Skin epidermis (tissue), 12 donors: ENCODE results near the gene NEAT1.

Source experiments
- H3K27ac ChIP-seq, 21 experiments: fragments of 200-600 bp; sonication (generic) in 11 of 21; one replicate each; pipeline ENCODE4 v1.5.0; 2020; ENCODE audit warnings: mild to moderate bottlenecking in 3 of 21, inconsistent platforms in 2 of 21, moderate library complexity in 2 of 21
- H3K4me3 ChIP-seq, 7 experiments: fragments of 200-600 bp; sonication (generic) in 2 of 7; one replicate each; pipeline ENCODE4 v1.5.0; 2020; ENCODE audit warnings: inconsistent platforms in 2 of 7, mild to moderate bottlenecking in 2 of 7, moderate library complexity in 1 of 7

NEAT1 gene

DNA sequence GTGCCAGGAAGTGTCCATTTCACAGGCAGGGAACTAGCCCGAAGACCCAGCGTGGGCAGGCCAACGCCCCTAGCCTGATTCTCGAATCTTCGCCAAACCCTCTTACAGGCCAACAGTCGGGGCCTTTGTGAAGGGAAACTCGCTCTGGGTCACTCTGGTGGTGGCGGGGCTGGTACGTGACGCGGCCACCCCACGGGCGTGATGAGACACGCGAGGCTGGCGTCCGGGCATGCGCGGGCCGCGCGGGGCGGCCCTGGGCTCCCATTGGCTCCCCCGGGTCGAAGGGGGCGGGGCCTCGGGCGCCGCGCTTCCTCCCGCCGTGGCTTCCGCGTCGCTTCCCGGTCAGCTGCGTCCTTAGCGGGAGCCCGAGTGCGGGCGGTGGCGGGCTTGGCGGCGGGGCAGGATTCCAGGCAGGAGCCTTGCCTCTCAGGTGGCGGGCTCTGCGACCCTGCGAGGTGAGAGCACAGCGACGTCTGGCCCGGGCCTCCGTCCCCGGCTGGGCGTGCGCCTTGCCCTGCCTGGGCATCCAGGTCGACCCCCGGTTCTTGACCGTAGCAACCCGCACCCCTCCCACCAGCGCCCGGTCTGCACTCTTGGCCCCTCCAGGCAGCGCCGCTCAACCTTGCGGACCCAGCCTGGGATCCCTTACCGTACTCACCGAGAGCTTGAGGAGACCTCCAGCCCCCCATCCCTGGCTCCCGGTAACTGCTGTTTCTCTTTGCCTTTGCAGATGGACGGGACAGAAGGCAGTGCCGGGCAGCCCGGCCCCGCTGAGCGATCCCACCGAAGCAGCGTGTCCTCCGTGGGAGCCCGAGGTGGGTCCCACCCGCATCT, 36.1 kb upstream of the NEAT1 start, which contains the start of gene FRMD8:
TSS of gene FRMD8 (plus strand) at position 331 of the 834 bp plus-strand sequence. CDS start at position 731, 400 bp downstream.
- Histone ChIP-seq H3K4me3 (peak within 1 kb of the TSS; percentile 64 to 91 (median 79)), H3K27ac (peak within 1 kb of the TSS; percentile 82 to 99 (median 96))

- peak overlapping the region in 15 of 21 experiments; percentile 1 to 98 (median 65) for H3K27ac ChIP-seq
- peak overlapping the region in 4 of 7 experiments; percentile 11 to 91 (median 40) for H3K4me3 ChIP-seq
These were observed 33.9 kb upstream of the NEAT1 start for GRCh38 chr11:65388731-65389130.

DNA sequence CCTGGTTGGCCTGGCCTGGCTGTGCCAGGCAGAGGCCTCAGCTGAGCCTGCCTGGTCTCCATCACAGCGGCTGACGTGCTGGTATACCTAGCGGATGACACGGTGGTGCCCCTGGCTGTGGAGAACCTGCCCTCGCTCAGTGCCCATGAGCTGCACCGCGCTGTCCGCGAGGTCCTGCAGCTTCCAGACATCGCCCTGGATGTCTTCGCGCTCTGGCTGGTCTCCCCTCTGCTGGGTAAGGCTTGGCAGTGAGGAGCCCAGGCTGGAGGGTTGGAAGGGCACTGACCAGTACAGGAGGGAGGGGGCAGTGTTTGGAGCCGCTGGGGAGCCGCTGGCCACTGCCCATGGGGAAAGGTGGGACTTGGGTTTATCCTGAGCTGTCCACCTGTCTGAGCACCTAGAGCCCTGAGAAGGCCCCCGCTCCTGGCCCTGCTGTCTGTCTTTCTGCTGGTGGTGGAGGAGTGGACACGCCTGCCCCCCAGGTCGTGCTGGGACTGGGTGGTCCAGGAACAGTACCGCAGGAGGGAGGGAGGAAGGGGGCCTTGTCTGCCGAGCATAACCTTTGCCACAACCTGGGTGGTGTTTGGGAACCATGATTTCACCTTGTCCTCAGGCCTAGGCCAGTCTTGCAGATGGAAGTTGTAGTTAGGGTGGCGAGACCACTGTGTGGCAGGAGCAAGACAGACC, 33.2 kb upstream of the NEAT1 start:
- Histone ChIP-seq H3K27ac (peak overlapping the region in 16 of 21 experiments; percentile 17 to 98 (median 72)), H3K4me3 (peak overlapping the region in 4 of 7 experiments; percentile 11 to 91 (median 40))

DNA sequence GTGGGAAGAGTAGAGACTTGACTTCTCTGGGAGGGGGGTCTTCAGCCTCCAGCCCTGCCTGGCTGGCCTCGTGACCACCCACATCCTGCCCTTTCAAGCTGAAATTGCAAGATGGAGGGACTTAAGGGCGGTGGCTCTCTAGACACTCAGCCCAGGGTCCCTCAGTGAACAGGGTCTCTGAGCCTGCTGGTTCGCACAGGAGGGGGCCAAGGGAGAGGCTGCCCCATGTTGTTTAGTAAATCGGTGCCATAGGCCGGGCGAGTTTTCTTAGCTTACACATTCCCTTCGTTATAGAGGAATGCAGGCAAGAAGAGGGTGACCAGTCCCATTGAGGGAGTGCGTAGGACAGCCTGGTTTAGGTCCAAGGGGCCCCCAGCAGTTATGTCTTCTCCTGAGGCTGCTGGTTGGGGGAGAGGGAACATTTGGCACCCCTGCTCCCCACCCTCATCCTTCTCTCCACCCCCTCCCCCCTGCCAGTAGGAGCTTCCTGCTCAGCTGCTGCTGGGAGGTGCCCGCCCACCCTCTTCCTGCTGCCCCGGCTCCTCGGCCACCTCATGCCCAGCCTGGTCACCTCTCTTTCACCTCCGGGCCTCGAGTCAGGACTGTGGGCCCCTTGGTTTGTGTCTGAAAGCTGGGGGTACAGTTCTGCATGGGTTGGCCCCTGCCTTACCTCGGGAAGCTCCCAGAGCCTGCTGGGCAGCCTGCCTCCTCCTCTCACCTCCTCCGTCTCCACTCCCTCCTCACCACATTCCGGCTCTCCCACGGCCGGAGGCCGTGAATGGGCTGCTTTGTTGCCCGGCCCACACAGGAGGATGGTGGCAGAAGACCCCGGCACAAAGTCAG, 32.3 kb upstream of the NEAT1 start:
- peak overlapping the region in 20 of 21 experiments; percentile 48 to 98 (median 72) for H3K27ac ChIP-seq
- H3K4me3 ChIP-seq = peak overlapping the region in 2 of 7 experiments; percentile 11 to 16

DNA sequence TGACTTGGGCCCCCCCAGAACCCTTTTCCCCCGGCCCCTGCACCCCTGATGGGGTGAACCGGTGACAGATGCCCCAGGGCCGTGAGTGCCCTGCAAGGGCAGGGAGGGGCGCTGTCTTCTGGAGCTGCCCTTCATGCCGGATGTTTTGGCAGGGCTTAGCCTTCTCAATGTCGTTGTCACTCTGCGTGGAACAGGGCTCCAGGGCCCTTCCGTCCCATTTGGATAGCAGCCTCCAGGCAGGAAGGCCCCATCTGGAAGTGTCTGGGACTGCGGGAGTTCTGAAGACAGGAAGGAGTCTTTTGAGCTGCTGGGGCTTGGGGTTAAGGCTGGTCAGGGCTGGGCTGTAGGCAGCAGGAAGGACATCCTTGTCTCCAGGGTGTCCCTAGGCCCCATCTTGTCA, 31.6 kb upstream of the NEAT1 start:
- H3K27ac ChIP-seq = peak overlapping the region in 20 of 21 experiments; percentile 48 to 98 (median 72)

DNA sequence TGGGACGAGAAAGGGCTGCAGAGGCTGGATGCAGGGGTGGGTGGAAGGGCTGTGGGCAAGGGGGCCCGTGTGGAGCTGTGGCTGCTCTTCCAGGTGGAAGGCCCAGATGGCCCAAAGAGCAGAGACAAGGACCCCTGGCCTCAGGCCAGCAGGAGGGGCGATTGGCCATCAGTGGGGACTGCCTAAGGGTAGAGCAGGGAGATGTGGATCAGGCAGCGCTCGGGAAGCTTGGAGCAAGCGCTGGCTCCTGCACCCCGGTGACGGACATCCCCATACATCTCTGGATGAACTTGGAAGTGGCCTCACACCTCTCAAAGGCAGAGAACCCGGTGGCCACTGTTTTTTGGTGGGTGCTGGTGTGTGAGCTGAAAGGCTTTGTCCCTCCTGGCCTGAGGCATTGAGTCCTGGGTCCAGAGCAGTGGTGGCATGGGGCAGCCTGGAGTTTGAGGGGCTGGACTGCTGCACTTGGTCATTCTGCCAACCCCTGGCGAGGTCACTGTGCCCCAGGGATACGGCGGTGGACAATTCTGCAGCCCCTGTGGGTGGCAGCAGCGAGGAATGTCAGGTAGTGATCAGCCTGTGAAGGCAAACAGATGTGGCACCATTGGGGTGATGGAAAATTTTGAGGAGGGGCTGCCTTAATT, 30.3 kb upstream of the NEAT1 start:
- Histone ChIP-seq H3K27ac (peak overlapping the region in 10 of 21 experiments; percentile 4 to 98 (median 79)), H3K4me3 (no peak overlapping the region)

More for the DNA sequence above, 31.6 kb upstream of the NEAT1 start:
- peak overlapping the region in 2 of 7 experiments; percentile 11 to 16 for H3K4me3 ChIP-seq

- no peak overlapping the region for H3K4me3 ChIP-seq
- H3K27ac ChIP-seq = peak overlapping the region in 3 of 21 experiments; percentile 13 to 98 (median 63)
These were observed 29.7 kb upstream of the NEAT1 start for GRCh38 chr11:65392899-65393298.

GRCh38 chr11:65393513-65394079, 29.0 kb upstream of the NEAT1 start:
- Histone ChIP-seq H3K27ac (no peak overlapping the region), H3K4me3 (no peak overlapping the region)

DNA sequence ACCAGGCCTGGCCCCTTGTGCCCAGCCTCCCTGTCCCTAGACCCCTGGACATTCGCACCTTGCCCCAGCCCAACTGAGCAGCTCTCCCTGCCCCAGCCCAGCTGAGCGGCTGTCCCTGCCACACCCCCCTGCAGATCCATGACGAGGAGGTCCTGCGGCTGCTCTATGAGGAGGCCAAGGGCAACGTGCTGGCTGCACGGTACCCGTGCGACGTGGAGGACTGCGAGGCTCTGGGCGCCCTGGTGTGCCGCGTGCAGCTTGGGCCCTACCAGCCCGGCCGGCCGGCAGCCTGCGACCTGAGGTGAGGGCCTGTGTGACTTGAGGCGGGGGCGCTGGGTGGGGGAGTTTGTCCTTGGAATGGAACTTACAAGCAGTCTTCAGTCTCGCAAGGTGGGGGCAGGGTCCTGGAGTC, 28.5 kb upstream of the NEAT1 start:
- Histone ChIP-seq H3K4me3 (no peak overlapping the region), H3K27ac (no peak overlapping the region)

DNA sequence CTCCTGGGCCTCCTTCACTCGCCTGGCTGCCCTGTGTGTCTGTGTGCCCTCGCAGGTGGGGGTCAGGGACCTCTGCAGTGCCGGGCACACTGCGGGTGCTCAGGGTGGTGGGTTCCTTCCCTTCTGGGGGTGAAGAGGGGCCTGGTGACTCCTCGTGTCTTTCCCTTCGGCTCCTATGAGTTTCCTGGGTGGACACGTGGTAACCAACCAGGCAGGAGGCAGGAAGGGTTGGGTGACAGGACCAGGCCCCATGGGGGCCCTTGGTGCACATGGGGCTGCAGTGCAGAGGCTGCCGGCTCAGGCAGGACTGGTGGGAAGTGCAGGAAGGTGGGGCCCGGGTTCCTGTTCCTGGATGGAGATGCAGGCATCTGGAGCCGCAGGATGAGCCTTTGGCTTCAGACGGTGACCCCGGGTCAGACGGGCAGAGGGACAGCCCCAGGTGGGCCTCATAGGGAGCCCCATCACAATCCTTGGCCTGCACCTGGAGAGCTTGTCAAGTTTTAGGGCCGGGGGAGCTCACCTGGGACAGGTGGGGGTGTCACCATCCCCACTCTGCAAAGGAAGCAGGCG, 26.6 kb upstream of the NEAT1 start:
- no peak overlapping the region for H3K27ac ChIP-seq
- no peak overlapping the region for H3K4me3 ChIP-seq

DNA sequence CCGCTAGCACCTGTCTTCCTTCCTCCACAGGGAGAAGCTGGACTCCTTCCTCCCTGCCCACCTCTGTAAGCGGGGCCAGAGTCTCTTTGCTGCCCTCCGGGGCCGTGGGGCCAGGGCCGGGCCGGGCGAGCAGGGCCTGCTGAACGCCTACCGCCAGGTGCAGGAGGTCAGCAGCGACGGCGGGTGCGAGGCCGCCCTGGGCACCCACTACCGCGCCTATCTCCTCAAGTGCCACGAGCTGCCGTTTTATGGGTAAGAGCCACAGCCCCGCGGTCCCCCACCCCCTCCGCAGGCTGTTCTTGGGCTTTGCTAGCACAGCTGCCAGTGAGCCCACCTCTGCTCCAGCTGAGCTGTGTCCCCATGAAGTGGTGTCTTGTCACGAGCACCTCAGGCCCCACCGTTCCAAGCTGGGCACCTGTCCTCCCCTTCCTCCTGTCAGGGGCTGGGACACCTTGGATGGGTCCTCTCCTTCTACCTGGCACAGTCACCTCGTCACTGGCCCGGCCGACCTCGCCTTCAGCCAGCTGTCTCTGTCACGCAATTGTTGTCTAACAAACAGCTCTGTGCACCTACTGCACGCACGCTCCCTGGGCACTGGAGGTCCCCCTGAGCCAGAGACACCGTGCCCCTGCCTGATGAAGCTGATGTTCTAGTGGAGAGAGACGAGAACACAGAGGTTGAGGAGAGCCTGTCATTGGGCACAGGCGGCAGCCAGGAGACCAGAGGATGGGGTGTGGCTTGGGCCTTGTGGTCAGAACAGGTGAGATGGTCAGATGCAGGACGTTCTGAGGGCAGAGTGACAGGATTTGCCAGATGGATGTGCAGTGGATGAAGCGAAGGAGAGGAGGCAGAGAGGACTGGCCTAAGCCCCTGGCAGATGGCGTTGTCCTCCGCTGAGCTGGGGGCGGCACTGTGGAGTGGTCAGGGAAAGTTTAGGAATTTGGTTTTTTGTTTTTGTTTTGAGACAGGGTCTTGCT, 25.5 kb upstream of the NEAT1 start:
- Histone ChIP-seq H3K4me3 (no peak overlapping the region), H3K27ac (no peak overlapping the region)

- H3K4me3 ChIP-seq = no peak overlapping the region
- H3K27ac ChIP-seq = no peak overlapping the region
These were observed 24.2 kb upstream of the NEAT1 start for GRCh38 chr11:65398362-65398910.

GRCh38 chr11:65399249-65399648, 23.3 kb upstream of the NEAT1 start:
- no peak overlapping the region for H3K4me3 ChIP-seq
- H3K27ac ChIP-seq = peak overlapping the region in 1 of 21 experiments; percentile 54

GRCh38 chr11:65399845-65400244, 22.8 kb upstream of the NEAT1 start:
- Histone ChIP-seq H3K27ac (peak overlapping the region in 1 of 21 experiments; percentile 54), H3K4me3 (no peak overlapping the region)

DNA sequence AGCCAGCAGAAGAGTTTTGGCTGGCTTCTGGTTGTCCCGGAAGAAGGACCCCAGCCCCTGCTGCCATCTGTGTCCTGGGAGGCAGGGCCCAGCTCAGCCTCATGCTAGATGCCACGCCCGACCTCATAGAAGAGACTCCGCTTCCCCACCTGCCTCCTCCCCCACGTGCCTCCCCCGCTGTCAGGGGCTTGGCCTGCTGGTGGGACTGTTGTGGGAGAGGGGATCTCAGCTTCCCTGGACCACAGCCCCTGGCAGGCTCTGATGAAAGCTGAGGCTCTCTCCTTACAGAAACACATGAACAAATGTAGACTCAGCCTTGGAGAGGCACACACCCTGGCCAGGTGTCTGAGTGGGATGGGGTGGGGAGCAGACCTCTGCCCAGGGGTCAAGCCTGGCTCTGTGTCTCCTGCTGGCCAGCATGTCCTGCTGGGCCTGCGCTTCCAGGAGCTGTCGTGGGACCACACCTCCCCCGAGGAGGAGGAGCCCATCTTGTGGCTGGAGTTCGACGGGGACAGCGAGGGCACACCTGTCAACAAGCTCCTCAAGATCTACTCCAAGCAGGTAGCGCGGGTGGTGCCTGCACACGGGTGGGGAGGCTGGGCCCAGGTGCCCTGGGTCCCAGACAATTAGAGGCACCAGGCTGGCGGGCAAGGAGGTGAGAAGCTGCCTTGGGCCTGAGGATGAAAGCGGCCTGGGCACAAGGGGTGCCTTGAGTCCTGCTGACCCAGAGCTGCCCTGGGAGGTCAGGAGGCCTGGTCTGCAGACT, 22.1 kb upstream of the NEAT1 start:
- H3K27ac ChIP-seq = peak overlapping the region in 2 of 21 experiments; percentile 46 to 54
- H3K4me3 ChIP-seq = no peak overlapping the region

DNA sequence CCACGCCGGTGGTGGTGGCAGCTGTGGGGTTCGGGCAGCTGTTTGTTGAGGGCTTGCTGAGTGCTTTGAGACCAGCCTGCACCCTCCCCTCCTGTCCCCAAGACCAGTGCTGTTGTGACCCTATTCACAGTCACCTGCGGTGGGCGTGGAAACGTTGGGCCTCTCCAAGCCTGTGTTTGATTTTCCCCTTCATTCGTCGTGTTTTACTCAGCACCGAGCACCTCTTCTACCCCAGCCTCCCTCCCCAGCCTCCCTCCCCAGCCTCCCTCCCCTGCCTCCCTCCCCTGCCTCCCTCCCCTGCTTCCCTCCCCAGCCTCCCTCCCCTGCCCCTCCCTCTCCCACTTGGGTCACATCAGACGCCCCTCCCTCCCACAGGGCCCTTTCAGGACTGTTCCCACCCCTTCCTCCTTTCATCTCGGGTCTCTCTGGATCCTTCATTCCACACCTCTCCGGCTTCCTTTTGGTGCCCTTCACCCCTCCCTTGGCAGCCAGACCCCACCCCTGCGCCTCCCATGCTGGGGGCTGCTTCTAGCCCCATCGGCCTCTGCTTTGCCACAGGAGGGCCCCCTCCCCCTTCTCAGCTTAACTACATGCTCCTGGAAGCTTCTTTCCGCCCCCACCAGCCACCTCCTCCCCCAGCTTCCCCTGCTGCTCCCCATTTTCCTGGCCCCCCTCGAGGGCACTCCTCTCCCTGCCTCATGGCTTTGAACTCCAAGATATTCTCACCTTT, 21.4 kb upstream of the NEAT1 start:
- Histone ChIP-seq H3K27ac (no peak overlapping the region), H3K4me3 (no peak overlapping the region)
